ENCODE results near the gene SLC51A. TPM values are rescaled to one million over a fixed set of nuclear protein-coding genes. Genes with fewer than 3 reads are reported as not detected.
A peak's percentile ranks its signal among the peaks of the same experiment; 100 is the strongest.

Gene SLC51A
- total RNA-seq, 2 donors from 2014 or later, result 2.1 to 65.1 TPM

DNA sequence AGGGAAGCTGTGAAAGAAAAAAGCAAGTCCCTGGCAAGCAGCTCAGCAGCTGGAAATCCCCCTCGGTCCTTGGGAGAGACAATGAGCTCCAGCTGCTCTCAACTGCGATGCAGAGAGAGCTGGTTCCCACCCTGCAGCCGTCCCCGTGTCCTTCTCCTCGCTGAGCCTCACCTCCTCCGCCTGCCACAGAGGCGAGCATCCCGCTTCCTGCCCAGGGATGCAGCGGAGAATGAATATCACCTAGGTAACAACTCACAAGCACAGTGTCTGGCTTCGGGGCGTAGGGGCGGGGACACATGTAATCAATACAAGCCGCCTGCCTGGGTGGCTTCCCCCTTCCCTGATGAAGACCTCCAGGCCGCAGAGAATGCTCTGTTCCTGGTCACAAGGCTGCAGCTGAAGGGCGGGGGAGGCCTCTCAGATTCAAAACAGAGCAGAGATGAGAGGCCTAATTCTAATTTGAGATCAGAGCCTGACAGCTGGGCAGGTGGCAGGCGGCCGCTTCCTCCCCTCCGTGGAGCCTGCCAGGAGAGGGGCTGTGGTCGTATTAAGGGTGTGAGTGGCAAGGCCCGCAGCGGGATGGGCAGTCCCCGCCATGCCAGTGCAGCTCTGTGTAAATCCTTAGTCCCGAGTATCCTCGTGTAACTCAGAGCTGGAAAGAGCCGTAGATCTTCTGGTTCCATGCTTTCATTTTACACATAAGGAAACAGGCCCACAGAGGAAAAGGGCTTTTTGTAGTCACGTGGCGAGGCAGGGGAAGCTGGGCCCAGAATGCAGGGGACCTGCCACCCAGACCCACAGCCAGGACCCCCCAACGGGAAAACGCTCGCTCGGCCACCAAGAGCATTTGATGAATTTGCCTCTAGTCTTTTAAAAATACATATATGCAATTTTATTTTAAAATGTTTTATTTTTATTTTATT, 29.4 kb upstream of the SLC51A start:
- H3K4me3 ChIP-seq, result no peak overlapping the region
- intact Hi-C loops (cut with DNase I), result no loop called here
- H3K27ac ChIP-seq, result peak overlapping the region; percentile 12
- peak overlapping the region in 1 of 2 donors; percentile 8 for H3K9ac ChIP-seq (ENCODE audit: low read depth in 2 of 2, low read length in 2 of 2)
- H3K9me3 ChIP-seq, result no peaks in the 10 kb centered on the region
- no peaks in the 10 kb centered on the region for H3K36me3 ChIP-seq
- no peak for DNase-seq
- no peaks in the 10 kb centered on the region for H3K27me3 ChIP-seq
- TF ChIP-seq, protein P1, sequence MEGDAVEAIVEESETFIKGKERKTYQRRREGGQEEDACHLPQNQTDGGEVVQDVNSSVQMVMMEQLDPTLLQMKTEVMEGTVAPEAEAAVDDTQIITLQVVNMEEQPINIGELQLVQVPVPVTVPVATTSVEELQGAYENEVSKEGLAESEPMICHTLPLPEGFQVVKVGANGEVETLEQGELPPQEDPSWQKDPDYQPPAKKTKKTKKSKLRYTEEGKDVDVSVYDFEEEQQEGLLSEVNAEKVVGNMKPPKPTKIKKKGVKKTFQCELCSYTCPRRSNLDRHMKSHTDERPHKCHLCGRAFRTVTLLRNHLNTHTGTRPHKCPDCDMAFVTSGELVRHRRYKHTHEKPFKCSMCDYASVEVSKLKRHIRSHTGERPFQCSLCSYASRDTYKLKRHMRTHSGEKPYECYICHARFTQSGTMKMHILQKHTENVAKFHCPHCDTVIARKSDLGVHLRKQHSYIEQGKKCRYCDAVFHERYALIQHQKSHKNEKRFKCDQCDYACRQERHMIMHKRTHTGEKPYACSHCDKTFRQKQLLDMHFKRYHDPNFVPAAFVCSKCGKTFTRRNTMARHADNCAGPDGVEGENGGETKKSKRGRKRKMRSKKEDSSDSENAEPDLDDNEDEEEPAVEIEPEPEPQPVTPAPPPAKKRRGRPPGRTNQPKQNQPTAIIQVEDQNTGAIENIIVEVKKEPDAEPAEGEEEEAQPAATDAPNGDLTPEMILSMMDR (IDR thresholded peaks at IDR 0.05), result no peak
- peaks cover 13% of the 10 kb centered on the region for H3K4me1 ChIP-seq

GRCh38 chr3:196189566-196190347, 26.6 kb upstream of the SLC51A start:
- intact Hi-C loops (cut with DNase I), result no loop called here
- TF ChIP-seq, protein P1 (IDR thresholded peaks at IDR 0.05), result no peak
- Histone ChIP-seq H3K27ac (no peak overlapping the region), H3K9ac (ENCODE audit: low read depth in 2 of 2, low read length in 2 of 2) (no peak overlapping the region), H3K9me3 (no peaks in the 10 kb centered on the region), H3K27me3 (no peaks in the 10 kb centered on the region), H3K4me3 (no peak overlapping the region), H3K4me1 (peaks cover 16% of the 10 kb centered on the region), H3K36me3 (no peaks in the 10 kb centered on the region)
- no peak for DNase-seq

- H3K4me1 ChIP-seq, result peaks cover 14% of the 10 kb centered on the region
- no peaks in the 10 kb centered on the region for H3K9me3 ChIP-seq
- DNase-seq, result no peak
- no peaks in the 10 kb centered on the region for H3K36me3 ChIP-seq
- H3K27ac ChIP-seq, result peak overlapping the region; percentile 58
- H3K27me3 ChIP-seq, result no peaks in the 10 kb centered on the region
- intact Hi-C loops (cut with DNase I), result no loop called here
- no peak overlapping the region for H3K4me3 ChIP-seq
- TF ChIP-seq, protein P1 (IDR thresholded peaks at IDR 0.05), result no peak
- peak overlapping the region; percentile 19 to 69 for H3K9ac ChIP-seq (ENCODE audit: low read depth in 2 of 2, low read length in 2 of 2)
Measured at GRCh38 chr3:196192036-196192523, 24.3 kb upstream of the SLC51A start.

- H3K4me3 ChIP-seq, result no peak overlapping the region
- peak overlapping the region; percentile 58 for H3K27ac ChIP-seq
- intact Hi-C loops (cut with DNase I), result no loop called here
- TF ChIP-seq, protein P1 (IDR thresholded peaks at IDR 0.05), result no peak
- no peaks in the 10 kb centered on the region for H3K36me3 ChIP-seq
- DNase-seq, result peak; percentile 73
- H3K9me3 ChIP-seq, result no peaks in the 10 kb centered on the region
- peaks cover 13% of the 10 kb centered on the region for H3K4me1 ChIP-seq
- H3K9ac ChIP-seq (ENCODE audit: low read depth in 2 of 2, low read length in 2 of 2), result peak overlapping the region; percentile 19 to 69
- no peaks in the 10 kb centered on the region for H3K27me3 ChIP-seq
Measured at GRCh38 chr3:196192524-196193051, 23.7 kb upstream of the SLC51A start.

GRCh38 chr3:196193133-196193735, 23.1 kb upstream of the SLC51A start:
- intact Hi-C loops (cut with DNase I), result no loop called here

More at GRCh38 chr3:196193133-196193735, 23.1 kb upstream of the SLC51A start:
- H3K4me1 ChIP-seq, result peaks cover 13% of the 10 kb centered on the region
- TF ChIP-seq, protein P1 (IDR thresholded peaks at IDR 0.05), result no peak
- H3K9me3 ChIP-seq, result no peaks in the 10 kb centered on the region
- H3K27me3 ChIP-seq, result no peaks in the 10 kb centered on the region
- peak overlapping the region in 1 of 2 donors; percentile 69 for H3K9ac ChIP-seq (ENCODE audit: low read depth in 2 of 2, low read length in 2 of 2)
- no peak for DNase-seq
- H3K27ac ChIP-seq, result peak overlapping the region; percentile 58
- H3K4me3 ChIP-seq, result no peak overlapping the region
- no peaks in the 10 kb centered on the region for H3K36me3 ChIP-seq
